OCI-LY7 (cell line): ENCODE results near the gene WDR64. TPM values are rescaled to one million over a fixed set of nuclear protein-coding genes. Genes with fewer than 3 reads are reported as not detected.

Source experiments
- BruUV-seq: library from RNA; stranded (reverse); fragments of 400-500 nt; replicated peaks from 2 replicates; lab custom pipeline; 2021; lab: Mats Ljungman, UMichigan
- CTCF ChIA-PET: fragments of 300-600 bp; sonication (Branson Sonifier 250); formaldehyde crosslinking; loops from one replicate; lab custom pipeline; 2022; ENCODE audit warnings: antibody characterized with exemption; ENCODE audit not compliant: unreplicated experiment; lab: Charles Lee
- POLR2A ChIA-PET: fragments of 300-600 bp; sonication (Branson Sonifier 250); formaldehyde crosslinking; loops from one replicate; lab custom pipeline; 2022; ENCODE audit warnings: antibody characterized with exemption; lab: Charles Lee
- DNase-seq: peaks from one replicate; pipeline ENCODE4 v3.0.0-alpha.2; 2015; ENCODE audit warnings: low spot score
- H2AFZ ChIP-seq: fragments of 200-600 bp; sonication (generic), shearing (Covaris generic); 2 replicates; pipeline ENCODE4 v1.6.1; 2014; ENCODE audit warnings: mild to moderate bottlenecking, antibody characterized with exemption, low read length, moderate library complexity
- H3K27ac ChIP-seq: fragments of 200-600 bp; sonication (generic); 2 replicates; pipeline ENCODE4 v1.5.1; 2014; ENCODE audit warnings: mixed run types, low read depth, mild to moderate bottlenecking, moderate library complexity, low read length, inconsistent platforms; ENCODE audit not compliant: poor library complexity, severe bottlenecking
- H3K36me3 ChIP-seq: fragments of 200-600 bp; sonication (generic); 2 replicates; pipeline ENCODE4 v1.6.1; 2014; ENCODE audit warnings: mild to moderate bottlenecking, antibody characterized with exemption, low read length, moderate library complexity, mixed read lengths; ENCODE audit not compliant: insufficient read depth
- H3K4me1 ChIP-seq: fragments of 200-600 bp; sonication (generic); 2 replicates; pipeline ENCODE4 v1.5.1; 2014; ENCODE audit warnings: mild to moderate bottlenecking, low read length; ENCODE audit not compliant: insufficient read depth, poor library complexity, severe bottlenecking
- H3K4me2 ChIP-seq: fragments of 200-600 bp; sonication (generic); 2 replicates; pipeline ENCODE4 v1.6.1; 2014; ENCODE audit warnings: mild to moderate bottlenecking, low read length
- H3K4me3 ChIP-seq: fragments of 200-600 bp; sonication (generic); 2 replicates; pipeline ENCODE4 v1.5.1; 2014; ENCODE audit warnings: mild to moderate bottlenecking, low read depth, low read length; ENCODE audit not compliant: poor library complexity, severe bottlenecking
- H3K79me2 ChIP-seq: fragments of 200-600 bp; sonication (generic); 2 replicates; pipeline ENCODE4 v1.6.1; 2016; ENCODE audit warnings: low read depth, mild to moderate bottlenecking, low read length, moderate library complexity, mixed read lengths; ENCODE audit not compliant: insufficient read depth
- H3K9me2 ChIP-seq: fragments of 200-600 bp; sonication (generic); 2 replicates; pipeline ENCODE4 v1.6.1; 2016; ENCODE audit warnings: mild to moderate bottlenecking, low read length, mixed read lengths; ENCODE audit not compliant: insufficient read depth
- H3K9me3 ChIP-seq: fragments of 200-600 bp; sonication (generic); 2 replicates; pipeline ENCODE4 v1.6.1; 2014; ENCODE audit warnings: mild to moderate bottlenecking, mixed run types, low read length, mixed read lengths
- H4K20me1 ChIP-seq: fragments of 200-600 bp; sonication (generic); 2 replicates; pipeline ENCODE4 v1.6.1; 2014; ENCODE audit warnings: mild to moderate bottlenecking, antibody characterized with exemption, low read length, moderate library complexity, mixed read lengths; ENCODE audit not compliant: insufficient read depth
- EZH2phosphoT487 ChIP-seq: fragments of 200-600 bp; sonication (generic); IDR thresholded peaks from 2 replicates; pipeline ENCODE4 v1.6.1; 2018; ENCODE audit warnings: low read depth, borderline replicate concordance, mild to moderate bottlenecking, mixed run types, antibody characterized with exemption, low read length, moderate library complexity, mixed read lengths
- intact Hi-C: fragments of 100-400 bp; cut with micrococcal nuclease; formaldehyde crosslinking; loops from one replicate; pipeline ENCODE4 v1.10.0; 2022; ENCODE audit not compliant: unreplicated experiment
- total RNA-seq, 2 experiments: library from RNA; depleted of rRNA in 1 of 2; stranded (reverse); fragments of >200 nt in 1 of 2; shearing (Covaris generic) in 1 of 2; gene quantifications; 2 replicates each; pipeline ENCODE4 v1.2.3, GENCODE V29; 2014 to 2022
- TF ChIP-seq, protein P1 (sequence below): fragments of 200-600 bp; sonication (generic); conservative IDR thresholded peaks from 2 replicates; pipeline ENCODE4 v1.5.1; 2014; ENCODE audit warnings: mild to moderate bottlenecking, antibody characterized with exemption, low read length, moderate library complexity, mixed read lengths

Gene WDR64
- total RNA-seq, 2 experiments from 2014 or later = not detected

DNA sequence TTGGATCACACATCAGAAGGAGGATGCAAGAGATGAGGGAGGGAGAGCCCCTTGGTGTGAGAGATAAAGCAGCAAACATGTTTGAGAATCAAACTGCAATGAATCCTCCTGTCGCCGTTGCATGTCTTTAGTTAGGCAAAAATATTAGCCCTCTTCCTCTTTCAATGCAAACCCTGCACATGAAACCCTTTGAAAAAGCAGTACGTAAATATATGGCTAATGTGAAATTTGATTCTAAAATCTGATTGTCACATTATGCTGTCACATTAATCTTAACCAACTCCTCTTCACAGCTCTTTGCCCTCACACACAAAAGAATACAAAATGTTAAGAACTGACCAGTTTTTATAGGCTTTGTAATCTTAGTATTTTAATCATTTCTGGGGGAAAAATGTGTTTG, 63.4 kb downstream of the WDR64 start:
- Histone ChIP-seq H3K9me2 (no peaks in the 10 kb centered on the region), H3K4me3 (no peak overlapping the region), H3K4me2 (no peak overlapping the region), H3K36me3 (no peaks in the 10 kb centered on the region), H3K79me2 (no peaks in the 10 kb centered on the region), H3K27ac (no peak overlapping the region), H3K9me3 (no peaks in the 10 kb centered on the region), H4K20me1 (no peaks in the 10 kb centered on the region), H3K4me1 (no peaks in the 10 kb centered on the region), H2AFZ (no peak overlapping the region)
- ChIA-PET CTCF (no interaction called here), POLR2A (interaction anchor here (0.6 kb wide), 2 partner anchors 40 to 485 kb away, joined by 3 to 4 read pairs; no protein-coding TSS in a partner anchor)
- no peak for TF ChIP-seq EZH2phosphoT487
- TF ChIP-seq, protein P1, sequence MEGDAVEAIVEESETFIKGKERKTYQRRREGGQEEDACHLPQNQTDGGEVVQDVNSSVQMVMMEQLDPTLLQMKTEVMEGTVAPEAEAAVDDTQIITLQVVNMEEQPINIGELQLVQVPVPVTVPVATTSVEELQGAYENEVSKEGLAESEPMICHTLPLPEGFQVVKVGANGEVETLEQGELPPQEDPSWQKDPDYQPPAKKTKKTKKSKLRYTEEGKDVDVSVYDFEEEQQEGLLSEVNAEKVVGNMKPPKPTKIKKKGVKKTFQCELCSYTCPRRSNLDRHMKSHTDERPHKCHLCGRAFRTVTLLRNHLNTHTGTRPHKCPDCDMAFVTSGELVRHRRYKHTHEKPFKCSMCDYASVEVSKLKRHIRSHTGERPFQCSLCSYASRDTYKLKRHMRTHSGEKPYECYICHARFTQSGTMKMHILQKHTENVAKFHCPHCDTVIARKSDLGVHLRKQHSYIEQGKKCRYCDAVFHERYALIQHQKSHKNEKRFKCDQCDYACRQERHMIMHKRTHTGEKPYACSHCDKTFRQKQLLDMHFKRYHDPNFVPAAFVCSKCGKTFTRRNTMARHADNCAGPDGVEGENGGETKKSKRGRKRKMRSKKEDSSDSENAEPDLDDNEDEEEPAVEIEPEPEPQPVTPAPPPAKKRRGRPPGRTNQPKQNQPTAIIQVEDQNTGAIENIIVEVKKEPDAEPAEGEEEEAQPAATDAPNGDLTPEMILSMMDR = no peak
- BruUV-seq = no TSS peak
- DNase-seq = no peak
- intact Hi-C loops = no loop called here

DNA sequence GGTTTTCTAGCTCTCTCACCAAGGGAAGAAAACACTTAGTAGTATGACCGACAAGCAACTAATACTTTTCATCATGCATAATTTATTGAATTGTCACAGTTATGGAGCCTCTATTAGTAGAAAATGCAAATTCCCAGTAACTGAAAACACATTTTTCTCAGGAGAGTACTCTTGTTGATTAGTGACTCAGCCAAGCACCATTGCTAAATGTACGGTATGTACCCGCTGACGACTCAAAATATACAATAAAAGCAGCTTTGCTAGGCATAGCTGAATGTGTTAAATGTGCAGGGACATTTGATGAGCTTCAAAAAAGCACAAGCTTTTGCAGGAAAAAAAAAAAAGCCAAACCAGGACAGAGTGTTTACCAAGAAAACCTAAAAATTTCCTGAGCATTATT, 63.9 kb downstream of the WDR64 start:
- Histone ChIP-seq H3K36me3 (no peaks in the 10 kb centered on the region), H3K9me3 (no peaks in the 10 kb centered on the region), H3K4me1 (no peaks in the 10 kb centered on the region), H3K27ac (no peak overlapping the region), H4K20me1 (no peaks in the 10 kb centered on the region), H2AFZ (no peak overlapping the region), H3K79me2 (no peaks in the 10 kb centered on the region), H3K4me3 (no peak overlapping the region), H3K9me2 (no peaks in the 10 kb centered on the region), H3K4me2 (no peak overlapping the region)
- CTCF ChIA-PET = no interaction called here
- TF ChIP-seq, protein P1 = no peak
- no peak for TF ChIP-seq EZH2phosphoT487
- no peak for DNase-seq
- intact Hi-C loops = no loop called here
- BruUV-seq = no TSS peak
- POLR2A ChIA-PET = interaction anchor here (0.6 kb wide), 2 partner anchors 41 to 484 kb away, joined by 3 to 4 read pairs; no protein-coding TSS in a partner anchor

DNA sequence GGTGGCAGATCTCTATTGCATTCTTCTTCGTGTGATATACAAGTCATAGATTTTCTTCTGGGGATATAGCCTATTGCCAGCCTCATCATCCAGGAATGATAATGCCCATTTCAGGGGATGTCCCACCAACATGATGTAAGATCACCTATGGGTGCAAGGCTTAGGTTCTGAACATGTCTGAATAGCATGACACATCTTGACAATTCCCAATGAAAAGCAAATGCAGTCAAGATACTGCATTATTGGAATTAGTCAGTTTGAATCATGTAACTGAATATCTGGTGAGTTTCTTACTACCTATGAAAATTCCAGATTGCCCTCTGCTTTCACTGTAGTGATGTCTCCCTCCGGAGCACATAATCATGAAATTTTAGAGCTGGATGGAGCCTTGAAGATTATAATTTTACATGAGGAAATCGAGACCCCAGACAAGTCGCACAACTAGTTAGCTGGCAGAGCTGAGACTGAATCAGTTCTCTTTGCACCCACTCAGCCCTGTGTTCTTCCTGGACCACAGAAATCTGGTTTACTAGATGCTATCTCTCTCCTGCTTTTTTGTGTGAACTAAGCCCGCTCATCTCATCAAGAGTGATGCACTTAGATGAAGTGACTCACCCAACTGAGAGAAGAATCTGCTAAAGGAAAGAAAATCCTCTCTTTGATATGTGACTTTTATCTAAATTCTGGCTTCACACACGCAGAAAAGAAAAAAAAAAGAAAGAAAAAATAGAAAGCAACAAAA, 65.0 kb downstream of the WDR64 start:
- Histone ChIP-seq H3K9me3 (no peaks in the 10 kb centered on the region), H3K36me3 (no peaks in the 10 kb centered on the region), H3K4me3 (no peak overlapping the region), H3K4me1 (no peaks in the 10 kb centered on the region), H3K79me2 (no peaks in the 10 kb centered on the region), H3K4me2 (no peak overlapping the region), H3K27ac (no peak overlapping the region), H2AFZ (no peak overlapping the region), H4K20me1 (no peaks in the 10 kb centered on the region), H3K9me2 (no peaks in the 10 kb centered on the region)
- BruUV-seq = no TSS peak
- no peak for DNase-seq
- ChIA-PET POLR2A (no interaction called here), CTCF (no interaction called here)
- TF ChIP-seq EZH2phosphoT487 = no peak
- TF ChIP-seq, protein P1 = no peak
- intact Hi-C loops = no loop called here
